H1 (cell line): ENCODE results near the gene TSC2. TPM values are rescaled to one million over a fixed set of nuclear protein-coding genes. Genes with fewer than 3 reads are reported as not detected.

Experiments
- CEBPB ChIP-seq: IDR thresholded peaks from 2 replicates; pipeline ENCODE4 v1.6.1; 2012; ENCODE audit warnings: low read depth, low read length
- KDM4A ChIP-seq: IDR thresholded peaks from one replicate; pipeline ENCODE4 v1.7.1; 2012; ENCODE audit warnings: low read depth, mild to moderate bottlenecking, moderate library complexity, low read length, inconsistent platforms; ENCODE audit not compliant: severe bottlenecking
- MAX ChIP-seq: IDR thresholded peaks from 2 replicates; pipeline ENCODE4 v1.6.1; 2012; ENCODE audit warnings: inconsistent platforms
- polyA plus RNA-seq, 7 experiments: library from polyadenylated mRNA; depleted of rRNA in 3 of 7; stranded (reverse) in 5 of 7; unstranded in 2 of 7; fragments of >200 nt in 5 of 7; fragments of 200-250 nt in 2 of 7; gene quantifications; 1 replicate in 5 of 7; 2 replicates in 1 of 7; 4 replicates in 1 of 7; pipeline versions ENCODE4 v1.2.1 to v1.2.3, GENCODE V29; 2011 to 2013; ENCODE audit warnings: missing spikeins in 2 of 7, mixed read lengths in 2 of 7
- total RNA-seq: library from RNA; stranded (reverse); fragmentation: NEBNext Ultra II Directional; extraction: Animal tissue kit (Norgen Biotek cat#: 25700); gene quantifications from 2 replicates; pipeline ENCODE4 v1.2.1, GENCODE V29; 2021

TSC2 gene
- total and polyA plus RNA-seq, 2 of the 8 experiments (the other 6 are each of a cell fraction or from before 2014, with no cell fraction given) = 65.9 to 96.6 TPM

- no peak for TF ChIP-seq KDM4A
- TF ChIP-seq CEBPB = no peak
- TF ChIP-seq MAX = no peak
Observed at GRCh38 chr16:2032285-2033056, 15.3 kb upstream of the TSC2 start (continued).
